ENCODE measurements around the gene DMBX1. TPM values are rescaled to one million over a fixed set of nuclear protein-coding genes. Genes with fewer than 3 reads are reported as not detected.

The DMBX1 gene
- total and polyA plus RNA-seq, 2 of the 4 experiments (the other 2 are of a cell fraction): not detected

- no peak overlapping the region for H3K14ac ChIP-seq (replicated peaks; ENCODE audit: low read depth, low read length)
- H3K27me3 ChIP-seq (ENCODE audit: control insufficient read depth, insufficient read depth, low read length): peaks cover 85% of the 10 kb centered on the region
- H2AK9ac ChIP-seq (replicated peaks; ENCODE audit: low read depth, low read length, poor library complexity): no peak overlapping the region
- no peaks in the 10 kb centered on the region for H3K36me3 ChIP-seq (ENCODE audit: control insufficient read depth, insufficient read depth, low read length)
- no peaks in the 10 kb centered on the region for H3K4me1 ChIP-seq (ENCODE audit: control insufficient read depth, insufficient read depth, low read length)
- ATAC-seq (ENCODE audit: low read depth) (no peak), DNase-seq (no peak)
- H4K20me1 ChIP-seq (ENCODE audit: insufficient read depth, low read length): peaks cover 10% of the 10 kb centered on the region; the same call in 1 of the 2 replicates
- ChIA-PET POLR2A (ENCODE audit: unreplicated experiment) (no interaction called here), CTCF (no interaction called here)
- no peak overlapping the region for H3K4me3 ChIP-seq (ENCODE audit: insufficient read depth, low read depth, low read length)
- H4K8ac ChIP-seq (ENCODE audit: low read depth in 2 of 2, low read length in 2 of 2): no peak overlapping the region
- H2BK120ac ChIP-seq (ENCODE audit: low read depth, low read length): no peak overlapping the region
- dilution Hi-C loops (cut with HindIII; ENCODE audit: low sequenced_read_pairs, unreplicated experiment) (no loop called here), in situ Hi-C loops (cut with MboI; ENCODE audit: low sequenced_read_pairs) (no loop called here), intact Hi-C loops (cut with micrococcal nuclease) (no loop called here)
- H3K27ac ChIP-seq (ENCODE audit: insufficient read depth, low read length): no peak overlapping the region
- H4K5ac ChIP-seq (ENCODE audit: low read depth, low read length): no peak overlapping the region
- WGBS, 2 experiments (ENCODE audit: extremely low coverage in 2 of 2, insufficient read length in 1 of 2): 65% methylated on average over 2 of the region's 2 CpGs; no CpG with 5 or more reads in 1 of the 2 experiments
- H4K91ac ChIP-seq (ENCODE audit: insufficient read depth, low read depth, low read length): no peak overlapping the region
- H3K18ac ChIP-seq (ENCODE audit: low read depth, low read length): no peak overlapping the region
- H3K9me3 ChIP-seq (ENCODE audit: control insufficient read depth, insufficient read depth, low read length): peaks cover 2% of the 10 kb centered on the region; the same call in 1 of the 2 replicates
- H3K9me1 ChIP-seq (ENCODE audit: insufficient read depth, low read length): no peaks in the 10 kb centered on the region
- BruUV-seq (replicated peaks): no TSS peak
- no peak overlapping the region for H3K23ac ChIP-seq (ENCODE audit: low read depth, low read length)
- TF ChIP-seq SMC3 (IDR thresholded peaks at IDR 0.05; ENCODE audit: low read depth, low read length) (no peak), CHD1 (IDR thresholded peaks at IDR 0.05; ENCODE audit: low read depth, low read length) (no peak), RFX5 (IDR thresholded peaks at IDR 0.05; ENCODE audit: low read depth, low read length) (no peak), FOS (IDR thresholded peaks at IDR 0.05; ENCODE audit: low read depth, low read length) (no peak), MXI1 (IDR thresholded peaks at IDR 0.05; ENCODE audit: borderline replicate concordance, low read depth, low read length) (no peak), RAD21 (IDR thresholded peaks at IDR 0.05; ENCODE audit: low read length) (no peak)
- no peaks in the 10 kb centered on the region for H3K79me1 ChIP-seq (ENCODE audit: low read depth in 1 of 2, low read length in 2 of 2)
- no peak overlapping the region for H3K4me2 ChIP-seq (ENCODE audit: low read depth, low read length)
- no peak overlapping the region for H3K4ac ChIP-seq (ENCODE audit: low read depth, low read length)
- H2BK5ac ChIP-seq (ENCODE audit: low read depth, low read length, poor library complexity, severe bottlenecking): no peak overlapping the region
- no peak overlapping the region for H2AFZ ChIP-seq (replicated peaks; ENCODE audit: low read length, poor library complexity)
- no peak overlapping the region for H3K9ac ChIP-seq (ENCODE audit: low read depth, low read length)
- H2AK5ac ChIP-seq (ENCODE audit: low read depth, low read length): no peak overlapping the region
- H2BK15ac ChIP-seq (ENCODE audit: low read depth, low read length): no peak overlapping the region
- H2BK20ac ChIP-seq (ENCODE audit: low read depth, low read length): no peak overlapping the region
- H3K56ac ChIP-seq (ENCODE audit: extremely low read depth, insufficient read depth, low read length): no peak overlapping the region
These were observed 6.1 kb downstream of the DMBX1 start for GRCh38 chr1:46495778-46496177.
